NCI-H2107 treated with DMSO at 0.1 percent for 48 hours (cell line): ENCODE data around the gene CDK3.
"Not testable (repeated sequence)": the region's sequence is repeated elsewhere in the genome, so short reads cannot be mapped to it uniquely, and the experiment has no call there.

ENCODE experiments used
- DNase-seq: peaks from one replicate; lab custom pipeline; 2025; ENCODE audit not compliant: unreplicated experiment; lab: John Stamatoyannopoulos, UW

CDK3 gene

GRCh38 chr17:76000755-76001521, at the start of gene CDK3:
CDK3 (plus strand) TSS chr17:76000855; CDS start chr17:76001426, 571 bp downstream.
- no peak for DNase-seq

GRCh38 chr17:75950855-75951554, 49.6 kb upstream of the CDK3 start:
- DNase-seq = no peak

- DNase-seq = no peak
Observed at GRCh38 chr17:75959051-75959838, 41.4 kb upstream of the CDK3 start.

GRCh38 chr17:75959839-75960511, 40.7 kb upstream of the CDK3 start:
- no peak for DNase-seq

GRCh38 chr17:75965468-75965867, 35.2 kb upstream of the CDK3 start:
- DNase-seq = no peak

- not testable (repeated sequence) for DNase-seq
Observed at GRCh38 chr17:75969044-75969443, 31.6 kb upstream of the CDK3 start.

GRCh38 chr17:75970011-75970523, 30.6 kb upstream of the CDK3 start:
- DNase-seq = no peak

GRCh38 chr17:75970626-75971025, 30.0 kb upstream of the CDK3 start:
- no peak for DNase-seq

- DNase-seq = not testable (repeated sequence)
Observed at GRCh38 chr17:75975187-75975586, 25.5 kb upstream of the CDK3 start.

GRCh38 chr17:75975757-75976174, 24.9 kb upstream of the CDK3 start:
- DNase-seq = no peak

- no peak for DNase-seq
Observed at GRCh38 chr17:75976175-75976848, 24.3 kb upstream of the CDK3 start.

- peak; percentile 92 for DNase-seq
Observed at GRCh38 chr17:75978938-75979704, 21.5 kb upstream of the CDK3 start, which contains the start of the genes ACOX1 and TEN1. ACOX1 (minus strand) TSS chr17:75979166; CDS start chr17:75979073, 93 bp downstream. TEN1 (plus strand) TSS chr17:75979240; CDS start chr17:75986193, 6,953 bp downstream.

GRCh38 chr17:75979705-75980187, 20.9 kb upstream of the CDK3 start:
- no peak for DNase-seq

GRCh38 chr17:75980188-75981018, 20.3 kb upstream of the CDK3 start:
- no peak for DNase-seq

GRCh38 chr17:75981019-75981615, 19.5 kb upstream of the CDK3 start:
- DNase-seq = no peak

- no peak for DNase-seq
Observed at GRCh38 chr17:75983501-75984181, 17.0 kb upstream of the CDK3 start.

GRCh38 chr17:75985986-75986385, 14.7 kb upstream of the CDK3 start:
- DNase-seq = no peak
